HepG2 (cell line): ENCODE measurements around the gene FBRSL1. TPM values are rescaled to one million over a fixed set of nuclear protein-coding genes. Genes with fewer than 3 reads are reported as not detected.

Experiments
- CC2D1A ChIP-seq: sonication (generic); formaldehyde crosslinking; IDR thresholded peaks from 2 replicates; pipeline ENCODE4 v1.8.1; 2023; ENCODE audit warnings: mild to moderate bottlenecking, missing genetic modification reagents
- CHCHD3 ChIP-seq: sonication (generic); formaldehyde crosslinking; IDR thresholded peaks from 2 replicates; pipeline ENCODE4 v1.8.0; 2022; ENCODE audit warnings: mild to moderate bottlenecking, missing genetic modification reagents, moderate library complexity
- EZH2 ChIP-seq: conservative IDR thresholded peaks from 2 replicates; pipeline ENCODE4 v1.6.1; 2012; ENCODE audit warnings: mild to moderate bottlenecking, low read depth, low read length, moderate library complexity
- MAFG ChIP-seq: sonication (generic); formaldehyde crosslinking; IDR thresholded peaks from 2 replicates; pipeline ENCODE4 v1.5.1; 2020; ENCODE audit warnings: mild to moderate bottlenecking, missing genetic modification reagents
- NBN ChIP-seq: fragments of 450-650 bp; conservative IDR thresholded peaks from 2 replicates; pipeline ENCODE4 v1.6.1; 2017
- NFATC3 ChIP-seq: sonication (generic); formaldehyde crosslinking; IDR thresholded peaks from 2 replicates; pipeline ENCODE4 v1.5.1; 2020; ENCODE audit warnings: mild to moderate bottlenecking, missing genetic modification reagents
- RFXAP ChIP-seq: sonication (generic); formaldehyde crosslinking; IDR thresholded peaks from 2 replicates; pipeline ENCODE4 v1.4.0; 2020; ENCODE audit warnings: missing genetic modification reagents, borderline replicate concordance
- RORA ChIP-seq: sonication (generic); formaldehyde crosslinking; IDR thresholded peaks from 2 replicates; pipeline ENCODE4 v1.5.0; 2020; ENCODE audit warnings: mild to moderate bottlenecking, missing genetic modification reagents, moderate library complexity
- SNRNP70 ChIP-seq: fragments of 200-400 bp; formaldehyde crosslinking; IDR thresholded peaks from 2 replicates; pipeline ENCODE4 v1.6.1; 2017; ENCODE audit warnings: mild to moderate bottlenecking, low read depth, low read length, moderate library complexity
- SOX13 ChIP-seq, 3 experiments: fragments of 450-650 bp in 1 of 3; sonication (generic) in 1 of 3; formaldehyde crosslinking in 1 of 3; IDR thresholded peaks in 2 of 3; conservative IDR thresholded peaks in 1 of 3; 2 replicates each; pipeline versions ENCODE4 v1.5.0 to v1.6.1; 2016 to 2020; ENCODE audit warnings: antibody characterized with exemption in 1 of 3, mild to moderate bottlenecking in 1 of 3, missing compliant biosample characterization in 1 of 3, missing genetic modification reagents in 1 of 3, moderate library complexity in 1 of 3
- SOX6 ChIP-seq, 2 experiments: fragments of 450-650 bp in 1 of 2; sonication (generic) in 1 of 2; formaldehyde crosslinking in 1 of 2; IDR thresholded peaks; 2 replicates each; pipeline versions ENCODE4 v1.4.0 to v1.6.1; 2017 to 2020; ENCODE audit warnings: antibody characterized with exemption in 1 of 2, mild to moderate bottlenecking in 1 of 2, missing genetic modification reagents in 1 of 2
- THYN1 ChIP-seq: sonication (generic); formaldehyde crosslinking; IDR thresholded peaks from 2 replicates; pipeline ENCODE4 v1.8.1; 2023; ENCODE audit warnings: low read depth, mild to moderate bottlenecking, moderate library complexity, missing genetic modification reagents, borderline replicate concordance
- ZC3H4 ChIP-seq: sonication (generic); formaldehyde crosslinking; IDR thresholded peaks from 2 replicates; pipeline ENCODE4 v1.4.0; 2020; ENCODE audit warnings: missing genetic modification reagents, borderline replicate concordance
- ZFP90 ChIP-seq: sonication (generic); formaldehyde crosslinking; IDR thresholded peaks from 2 replicates; pipeline ENCODE4 v1.8.0; 2022; ENCODE audit warnings: missing genetic modification reagents, mild to moderate bottlenecking, inconsistent platforms, borderline replicate concordance
- ZNF543 ChIP-seq: sonication (generic); formaldehyde crosslinking; IDR thresholded peaks from 2 replicates; pipeline ENCODE4 v1.4.0; 2020; ENCODE audit warnings: mild to moderate bottlenecking, missing genetic modification reagents
- polyA plus RNA-seq, 8 experiments: library from polyadenylated mRNA; depleted of rRNA in 3 of 8; stranded (reverse) in 7 of 8; unstranded in 1 of 8; fragments of >200 nt; fragmentation: Illumina TruSeq in 4 of 8; extraction: Trizol in 4 of 8; gene quantifications; 2 replicates each; pipeline versions ENCODE4 v1.2.1 to v1.2.3, GENCODE V29; 2011 to 2016; ENCODE audit warnings: low read depth in 4 of 8, missing spikeins in 1 of 8, mixed read lengths in 1 of 8; ENCODE audit not compliant: insufficient read depth in 1 of 8
- total RNA-seq, 5 experiments: library from RNA; depleted of rRNA; stranded (reverse); fragments of >200 nt; fragmentation: Illumina TruSeq; extraction: Trizol; gene quantifications; 2 replicates each; pipeline ENCODE4 v1.2.3, GENCODE V29; 2016; ENCODE audit warnings: low read depth in 1 of 5
- TF ChIP-seq, protein P1 (sequence below): sonication (generic); formaldehyde crosslinking; IDR thresholded peaks from 2 replicates; pipeline ENCODE4 v1.5.0; 2020; ENCODE audit warnings: mild to moderate bottlenecking, missing genetic modification reagents, borderline replicate concordance
- TF ChIP-seq, protein P2 (sequence below): sonication (generic); formaldehyde crosslinking; conservative IDR thresholded peaks from 2 replicates; pipeline ENCODE4 v1.8.0; 2022; ENCODE audit warnings: mild to moderate bottlenecking, moderate library complexity, missing genetic modification reagents
- TF ChIP-seq, protein P3 (sequence below): IDR thresholded peaks from 2 replicates; pipeline ENCODE4 v1.6.1; 2016
- TF ChIP-seq, protein P4 (sequence below): sonication (generic); formaldehyde crosslinking; IDR thresholded peaks from 2 replicates; pipeline ENCODE4 v1.4.0; 2020; ENCODE audit warnings: missing genetic modification reagents, mild to moderate bottlenecking, borderline replicate concordance

FBRSL1 gene
- total and polyA plus RNA-seq, 2 of the 13 experiments (the other 11 are each of a cell fraction or from before 2014, with no cell fraction given) = 3.6 to 7.9 TPM

DNA sequence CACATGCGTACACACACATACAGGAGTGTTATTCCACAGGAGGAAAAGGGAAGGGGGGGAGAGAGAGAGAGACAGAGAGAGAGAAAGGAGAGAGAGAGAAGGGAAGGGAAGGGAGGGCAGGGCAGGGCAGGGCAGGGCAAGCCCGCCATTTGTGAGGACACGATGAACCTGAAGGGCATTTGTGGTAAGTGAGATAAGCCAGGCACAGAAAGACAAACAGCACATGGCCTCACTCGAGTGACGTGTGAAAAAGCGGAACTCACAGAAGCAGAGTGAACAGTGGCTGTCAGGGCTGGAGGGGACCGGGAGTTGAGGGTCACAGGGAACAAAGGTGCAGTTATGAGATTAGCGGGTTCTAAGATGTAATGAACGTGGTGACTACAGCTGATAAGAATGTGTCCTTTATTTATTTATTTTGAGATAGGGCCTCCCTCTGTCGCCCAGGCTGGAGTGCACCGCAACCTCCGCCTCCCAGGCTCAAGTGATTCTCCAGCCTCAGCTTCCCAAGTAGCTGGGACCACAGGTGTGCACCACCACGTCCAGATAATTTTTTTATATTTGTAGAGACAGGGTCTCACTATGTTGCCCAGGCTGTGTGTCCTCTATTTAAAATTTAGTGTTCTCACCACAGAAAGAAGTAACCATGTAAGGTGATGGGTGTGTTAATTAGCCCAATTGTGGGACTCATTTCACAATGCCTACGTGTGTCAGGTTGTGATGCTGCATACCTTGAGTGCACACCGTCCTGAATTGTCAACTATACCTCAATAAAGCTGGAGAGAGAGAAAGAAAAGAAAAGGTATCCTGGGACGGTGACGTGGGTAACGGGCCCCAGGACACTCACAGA, 18.7 kb upstream of the FBRSL1 start (continued):
- no peak for TF ChIP-seq MAFG (CRISPR knock-in tag)
- TF ChIP-seq CC2D1A = no peak
- TF ChIP-seq, protein P1, sequence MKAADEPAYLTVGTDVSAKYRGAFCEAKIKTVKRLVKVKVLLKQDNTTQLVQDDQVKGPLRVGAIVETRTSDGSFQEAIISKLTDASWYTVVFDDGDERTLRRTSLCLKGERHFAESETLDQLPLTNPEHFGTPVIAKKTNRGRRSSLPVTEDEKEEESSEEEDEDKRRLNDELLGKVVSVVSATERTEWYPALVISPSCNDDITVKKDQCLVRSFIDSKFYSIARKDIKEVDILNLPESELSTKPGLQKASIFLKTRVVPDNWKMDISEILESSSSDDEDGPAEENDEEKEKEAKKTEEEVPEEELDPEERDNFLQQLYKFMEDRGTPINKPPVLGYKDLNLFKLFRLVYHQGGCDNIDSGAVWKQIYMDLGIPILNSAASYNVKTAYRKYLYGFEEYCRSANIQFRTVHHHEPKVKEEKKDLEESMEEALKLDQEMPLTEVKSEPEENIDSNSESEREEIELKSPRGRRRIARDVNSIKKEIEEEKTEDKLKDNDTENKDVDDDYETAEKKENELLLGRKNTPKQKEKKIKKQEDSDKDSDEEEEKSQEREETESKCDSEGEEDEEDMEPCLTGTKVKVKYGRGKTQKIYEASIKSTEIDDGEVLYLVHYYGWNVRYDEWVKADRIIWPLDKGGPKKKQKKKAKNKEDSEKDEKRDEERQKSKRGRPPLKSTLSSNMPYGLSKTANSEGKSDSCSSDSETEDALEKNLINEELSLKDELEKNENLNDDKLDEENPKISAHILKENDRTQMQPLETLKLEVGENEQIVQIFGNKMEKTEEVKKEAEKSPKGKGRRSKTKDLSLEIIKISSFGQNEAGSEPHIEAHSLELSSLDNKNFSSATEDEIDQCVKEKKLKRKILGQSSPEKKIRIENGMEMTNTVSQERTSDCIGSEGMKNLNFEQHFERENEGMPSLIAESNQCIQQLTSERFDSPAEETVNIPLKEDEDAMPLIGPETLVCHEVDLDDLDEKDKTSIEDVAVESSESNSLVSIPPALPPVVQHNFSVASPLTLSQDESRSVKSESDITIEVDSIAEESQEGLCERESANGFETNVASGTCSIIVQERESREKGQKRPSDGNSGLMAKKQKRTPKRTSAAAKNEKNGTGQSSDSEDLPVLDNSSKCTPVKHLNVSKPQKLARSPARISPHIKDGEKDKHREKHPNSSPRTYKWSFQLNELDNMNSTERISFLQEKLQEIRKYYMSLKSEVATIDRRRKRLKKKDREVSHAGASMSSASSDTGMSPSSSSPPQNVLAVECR (CRISPR knock-in tag) = peak; percentile 75; the same call in 1 of the 2 replicates
- TF ChIP-seq, protein P2, sequence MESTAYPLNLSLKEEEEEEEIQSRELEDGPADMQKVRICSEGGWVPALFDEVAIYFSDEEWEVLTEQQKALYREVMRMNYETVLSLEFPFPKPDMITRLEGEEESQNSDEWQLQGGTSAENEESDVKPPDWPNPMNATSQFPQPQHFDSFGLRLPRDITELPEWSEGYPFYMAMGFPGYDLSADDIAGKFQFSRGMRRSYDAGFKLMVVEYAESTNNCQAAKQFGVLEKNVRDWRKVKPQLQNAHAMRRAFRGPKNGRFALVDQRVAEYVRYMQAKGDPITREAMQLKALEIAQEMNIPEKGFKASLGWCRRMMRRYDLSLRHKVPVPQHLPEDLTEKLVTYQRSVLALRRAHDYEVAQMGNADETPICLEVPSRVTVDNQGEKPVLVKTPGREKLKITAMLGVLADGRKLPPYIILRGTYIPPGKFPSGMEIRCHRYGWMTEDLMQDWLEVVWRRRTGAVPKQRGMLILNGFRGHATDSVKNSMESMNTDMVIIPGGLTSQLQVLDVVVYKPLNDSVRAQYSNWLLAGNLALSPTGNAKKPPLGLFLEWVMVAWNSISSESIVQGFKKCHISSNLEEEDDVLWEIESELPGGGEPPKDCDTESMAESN (CRISPR knock-in tag) = 0 out of 2 replicates have a peak, but pooled peaks have one; percentile 36
- TF ChIP-seq RFXAP (CRISPR knock-in tag) = no peak
- TF ChIP-seq THYN1 (CRISPR knock-in tag) = no peak
- TF ChIP-seq, protein P3, sequence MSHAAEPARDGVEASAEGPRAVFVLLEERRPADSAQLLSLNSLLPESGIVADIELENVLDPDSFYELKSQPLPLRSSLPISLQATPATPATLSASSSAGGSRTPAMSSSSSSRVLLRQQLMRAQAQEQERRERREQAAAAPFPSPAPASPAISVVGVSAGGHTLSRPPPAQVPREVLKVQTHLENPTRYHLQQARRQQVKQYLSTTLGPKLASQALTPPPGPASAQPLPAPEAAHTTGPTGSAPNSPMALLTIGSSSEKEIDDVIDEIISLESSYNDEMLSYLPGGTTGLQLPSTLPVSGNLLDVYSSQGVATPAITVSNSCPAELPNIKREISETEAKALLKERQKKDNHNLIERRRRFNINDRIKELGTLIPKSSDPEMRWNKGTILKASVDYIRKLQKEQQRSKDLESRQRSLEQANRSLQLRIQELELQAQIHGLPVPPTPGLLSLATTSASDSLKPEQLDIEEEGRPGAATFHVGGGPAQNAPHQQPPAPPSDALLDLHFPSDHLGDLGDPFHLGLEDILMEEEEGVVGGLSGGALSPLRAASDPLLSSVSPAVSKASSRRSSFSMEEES (CRISPR knock-in tag) = peak; percentile 86
- 0 out of 2 replicates have a peak, but pooled peaks have one; percentile 48 for TF ChIP-seq ZNF543 (CRISPR knock-in tag)
- TF ChIP-seq CHCHD3 = no peak
- TF ChIP-seq SOX6 (IDR thresholded peaks at IDR 0.05) = no peak
- TF ChIP-seq SOX6 (CRISPR knock-in tag; IDR thresholded peaks at IDR 0.05) = peak; percentile 97
- TF ChIP-seq SOX13 (IDR thresholded peaks at IDR 0.05) = peak; percentile 82
- TF ChIP-seq SOX13 (CRISPR knock-in tag; conservative IDR thresholded peaks at IDR 0.05 in 1 of 2, IDR thresholded peaks at IDR 0.05 in 1 of 2) = peak in 1 of 2 experiments; percentile 92; a peak in 2 of 4 replicates
- TF ChIP-seq SNRNP70 = no peak
- no peak for TF ChIP-seq EZH2
- TF ChIP-seq, protein P4, sequence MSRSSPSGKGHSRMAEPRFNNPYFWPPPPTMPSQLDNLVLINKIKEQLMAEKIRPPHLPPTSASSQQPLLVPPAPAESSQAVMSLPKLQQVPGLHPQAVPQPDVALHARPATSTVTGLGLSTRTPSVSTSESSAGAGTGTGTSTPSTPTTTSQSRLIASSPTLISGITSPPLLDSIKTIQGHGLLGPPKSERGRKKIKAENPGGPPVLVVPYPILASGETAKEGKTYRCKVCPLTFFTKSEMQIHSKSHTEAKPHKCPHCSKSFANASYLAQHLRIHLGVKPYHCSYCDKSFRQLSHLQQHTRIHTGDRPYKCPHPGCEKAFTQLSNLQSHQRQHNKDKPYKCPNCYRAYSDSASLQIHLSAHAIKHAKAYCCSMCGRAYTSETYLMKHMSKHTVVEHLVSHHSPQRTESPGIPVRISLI (CRISPR knock-in tag) = no peak
- no peak for TF ChIP-seq ZC3H4
- no peak for TF ChIP-seq RORA
- no peak for TF ChIP-seq NBN
- TF ChIP-seq ZFP90 (CRISPR knock-in tag) = 0 out of 2 replicates have a peak, but pooled peaks have one; percentile 37
- no peak for TF ChIP-seq NFATC3
